Panc1 (cell line): Measurements from ENCODE around the gene PTAFR. TPM values are rescaled to one million over a fixed set of nuclear protein-coding genes. Genes with fewer than 3 reads are reported as not detected.

Source experiments
- ATAC-seq: fragments of 200-7000 bp; cut with Tn5 transposase; 2 replicates; pipeline ENCODE4 v1.9.1; 2020; ENCODE audit warnings: mild to moderate bottlenecking, moderate library complexity
- BruUV-seq: library from RNA; stranded (reverse); fragments of 400-500 nt; replicated peaks from 2 replicates; lab custom pipeline; 2021; lab: Mats Ljungman, UMichigan
- CTCF ChIA-PET: fragments of 300-600 bp; sonication (Branson Sonifier 250); formaldehyde crosslinking; loops from one replicate; lab custom pipeline; 2022; ENCODE audit warnings: antibody characterized with exemption; lab: Charles Lee
- POLR2A ChIA-PET: fragments of 300-600 bp; sonication (Branson Sonifier 250); formaldehyde crosslinking; loops from one replicate; lab custom pipeline; 2022; ENCODE audit warnings: antibody characterized with exemption; lab: Charles Lee
- DNase-seq: peaks from one replicate; pipeline ENCODE4 v3.0.0-alpha.2; 2010; ENCODE audit warnings: low read depth, low spot score
- H3K27ac ChIP-seq: 2 replicates; pipeline ENCODE4 v1.5.1; 2011; ENCODE audit warnings: mild to moderate bottlenecking, low read length, inconsistent platforms
- H3K27me3 ChIP-seq: fragments of 200-500 bp; sonication (Bioruptor generic); 2 replicates; pipeline ENCODE4 v1.6.0; 2014; ENCODE audit warnings: low read length, inconsistent platforms; ENCODE audit not compliant: control insufficient read depth, insufficient read depth
- H3K36me3 ChIP-seq: fragments of 200-500 bp; sonication (Bioruptor generic); 2 replicates; pipeline ENCODE4 v1.5.1; 2014; ENCODE audit warnings: inconsistent platforms, mild to moderate bottlenecking, low read length, moderate library complexity; ENCODE audit not compliant: control insufficient read depth, insufficient read depth
- H3K4me1 ChIP-seq: 2 replicates; pipeline ENCODE4 v1.5.1; 2011; ENCODE audit warnings: inconsistent platforms, mild to moderate bottlenecking, low read length, moderate library complexity; ENCODE audit not compliant: control insufficient read depth, insufficient read depth
- H3K4me3 ChIP-seq, 2 experiments: 2 replicates each; pipeline ENCODE4 v1.5.1; 2011 to 2012; ENCODE audit warnings: low read depth in 2 of 2, low read length in 2 of 2, mild to moderate bottlenecking in 2 of 2, inconsistent platforms in 1 of 2, moderate library complexity in 1 of 2
- H3K9me3 ChIP-seq: fragments of 200-500 bp; sonication (Bioruptor generic); 2 replicates; pipeline ENCODE4 v1.5.1; 2014; ENCODE audit warnings: low read depth, mild to moderate bottlenecking, inconsistent platforms, low read length, moderate library complexity; ENCODE audit not compliant: control insufficient read depth, insufficient read depth
- POLR2AphosphoS5 ChIP-seq: IDR thresholded peaks from 2 replicates; pipeline ENCODE4 v1.6.1; 2012; ENCODE audit warnings: mild to moderate bottlenecking, low read depth, low read length, moderate library complexity
- SIN3A ChIP-seq: IDR thresholded peaks from 2 replicates; pipeline ENCODE4 v1.6.1; 2012; ENCODE audit warnings: low read depth, mild to moderate bottlenecking, low read length, moderate library complexity, borderline replicate concordance; ENCODE audit not compliant: insufficient read depth
- TCF7L2 ChIP-seq: IDR thresholded peaks from 2 replicates; pipeline ENCODE4 v1.6.1; 2011; ENCODE audit warnings: mild to moderate bottlenecking, low read depth, low read length, inconsistent platforms
- in situ Hi-C: cut with HindIII; loops from 2 replicates; pipeline ENCODE4 v1.10.0; 2016; ENCODE audit warnings: low sequenced_read_pairs, low pct_unique_long_range_greater_than_20kb
- intact Hi-C: fragments of 100-400 bp; cut with micrococcal nuclease; formaldehyde crosslinking; loops from one replicate; pipeline ENCODE4 v1.10.0; 2022; ENCODE audit not compliant: unreplicated experiment
- total RNA-seq: library from RNA; stranded (reverse); gene quantifications from one replicate; pipeline ENCODE4 v1.2.1, GENCODE V29; 2021; ENCODE audit not compliant: unreplicated experiment
- TF ChIP-seq, protein P1 (sequence below): fragments of 450-650 bp; IDR thresholded peaks from 2 replicates; pipeline ENCODE4 v1.5.1; 2017; ENCODE audit warnings: mild to moderate bottlenecking
- TF ChIP-seq, protein P2 (sequence below), 2 experiments: IDR thresholded peaks; 2 replicates each; pipeline ENCODE4 v1.6.1; 2011 to 2012; ENCODE audit warnings: low read depth in 2 of 2, control low read depth in 1 of 2, low read length in 1 of 2, mild to moderate bottlenecking in 1 of 2, moderate library complexity in 1 of 2; ENCODE audit not compliant: insufficient read depth in 1 of 2

Gene PTAFR
- total RNA-seq, 1 experiment from 2014 or later, result 0.13 TPM

DNA sequence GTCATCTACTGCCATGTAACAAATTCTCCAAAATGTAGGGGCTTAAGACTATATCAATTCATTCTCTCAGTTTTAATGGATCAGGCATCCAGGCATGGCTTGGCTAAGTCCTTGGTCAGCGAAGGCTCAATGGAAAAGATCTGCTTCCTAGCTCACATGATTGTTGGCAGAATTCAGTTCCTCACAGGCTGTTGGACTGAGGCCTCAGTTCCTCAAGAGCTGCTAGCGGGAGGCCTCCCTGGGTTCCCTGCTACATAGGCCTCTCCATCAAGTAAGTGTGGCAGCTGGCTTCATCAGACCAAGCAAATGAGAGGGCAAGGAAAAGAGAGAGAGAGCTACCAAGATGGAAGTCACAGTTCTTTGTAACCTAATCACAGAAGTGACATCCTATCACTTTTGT lies 68.5 kb downstream of the PTAFR start:
- ATAC-seq, result no peak
- Histone ChIP-seq H3K36me3 (no peaks in the 10 kb centered on the region), H3K4me1 (no peaks in the 10 kb centered on the region), H3K9me3 (no peaks in the 10 kb centered on the region), H3K27me3 (no peaks in the 10 kb centered on the region), H3K4me3 (no peak overlapping the region), H3K27ac (no peak overlapping the region)
- BruUV-seq, result no TSS peak
- ChIA-PET POLR2A (no interaction called here), CTCF (no interaction called here)
- DNase-seq, result no peak
- intact Hi-C loops, result no loop called here
- no peak for TF ChIP-seq TCF7L2
- no peak for TF ChIP-seq SIN3A
- TF ChIP-seq, protein P1, sequence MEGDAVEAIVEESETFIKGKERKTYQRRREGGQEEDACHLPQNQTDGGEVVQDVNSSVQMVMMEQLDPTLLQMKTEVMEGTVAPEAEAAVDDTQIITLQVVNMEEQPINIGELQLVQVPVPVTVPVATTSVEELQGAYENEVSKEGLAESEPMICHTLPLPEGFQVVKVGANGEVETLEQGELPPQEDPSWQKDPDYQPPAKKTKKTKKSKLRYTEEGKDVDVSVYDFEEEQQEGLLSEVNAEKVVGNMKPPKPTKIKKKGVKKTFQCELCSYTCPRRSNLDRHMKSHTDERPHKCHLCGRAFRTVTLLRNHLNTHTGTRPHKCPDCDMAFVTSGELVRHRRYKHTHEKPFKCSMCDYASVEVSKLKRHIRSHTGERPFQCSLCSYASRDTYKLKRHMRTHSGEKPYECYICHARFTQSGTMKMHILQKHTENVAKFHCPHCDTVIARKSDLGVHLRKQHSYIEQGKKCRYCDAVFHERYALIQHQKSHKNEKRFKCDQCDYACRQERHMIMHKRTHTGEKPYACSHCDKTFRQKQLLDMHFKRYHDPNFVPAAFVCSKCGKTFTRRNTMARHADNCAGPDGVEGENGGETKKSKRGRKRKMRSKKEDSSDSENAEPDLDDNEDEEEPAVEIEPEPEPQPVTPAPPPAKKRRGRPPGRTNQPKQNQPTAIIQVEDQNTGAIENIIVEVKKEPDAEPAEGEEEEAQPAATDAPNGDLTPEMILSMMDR, result no peak
- TF ChIP-seq, protein P2, sequence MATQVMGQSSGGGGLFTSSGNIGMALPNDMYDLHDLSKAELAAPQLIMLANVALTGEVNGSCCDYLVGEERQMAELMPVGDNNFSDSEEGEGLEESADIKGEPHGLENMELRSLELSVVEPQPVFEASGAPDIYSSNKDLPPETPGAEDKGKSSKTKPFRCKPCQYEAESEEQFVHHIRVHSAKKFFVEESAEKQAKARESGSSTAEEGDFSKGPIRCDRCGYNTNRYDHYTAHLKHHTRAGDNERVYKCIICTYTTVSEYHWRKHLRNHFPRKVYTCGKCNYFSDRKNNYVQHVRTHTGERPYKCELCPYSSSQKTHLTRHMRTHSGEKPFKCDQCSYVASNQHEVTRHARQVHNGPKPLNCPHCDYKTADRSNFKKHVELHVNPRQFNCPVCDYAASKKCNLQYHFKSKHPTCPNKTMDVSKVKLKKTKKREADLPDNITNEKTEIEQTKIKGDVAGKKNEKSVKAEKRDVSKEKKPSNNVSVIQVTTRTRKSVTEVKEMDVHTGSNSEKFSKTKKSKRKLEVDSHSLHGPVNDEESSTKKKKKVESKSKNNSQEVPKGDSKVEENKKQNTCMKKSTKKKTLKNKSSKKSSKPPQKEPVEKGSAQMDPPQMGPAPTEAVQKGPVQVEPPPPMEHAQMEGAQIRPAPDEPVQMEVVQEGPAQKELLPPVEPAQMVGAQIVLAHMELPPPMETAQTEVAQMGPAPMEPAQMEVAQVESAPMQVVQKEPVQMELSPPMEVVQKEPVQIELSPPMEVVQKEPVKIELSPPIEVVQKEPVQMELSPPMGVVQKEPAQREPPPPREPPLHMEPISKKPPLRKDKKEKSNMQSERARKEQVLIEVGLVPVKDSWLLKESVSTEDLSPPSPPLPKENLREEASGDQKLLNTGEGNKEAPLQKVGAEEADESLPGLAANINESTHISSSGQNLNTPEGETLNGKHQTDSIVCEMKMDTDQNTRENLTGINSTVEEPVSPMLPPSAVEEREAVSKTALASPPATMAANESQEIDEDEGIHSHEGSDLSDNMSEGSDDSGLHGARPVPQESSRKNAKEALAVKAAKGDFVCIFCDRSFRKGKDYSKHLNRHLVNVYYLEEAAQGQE (IDR thresholded peaks at IDR 0.05; ENCODE audit: insufficient read depth in 1 of 2, low read depth in 2 of 2, low read length in 1 of 2), result no peak
- no peak for TF ChIP-seq POLR2AphosphoS5
- in situ Hi-C loops, result no loop called here

DNA sequence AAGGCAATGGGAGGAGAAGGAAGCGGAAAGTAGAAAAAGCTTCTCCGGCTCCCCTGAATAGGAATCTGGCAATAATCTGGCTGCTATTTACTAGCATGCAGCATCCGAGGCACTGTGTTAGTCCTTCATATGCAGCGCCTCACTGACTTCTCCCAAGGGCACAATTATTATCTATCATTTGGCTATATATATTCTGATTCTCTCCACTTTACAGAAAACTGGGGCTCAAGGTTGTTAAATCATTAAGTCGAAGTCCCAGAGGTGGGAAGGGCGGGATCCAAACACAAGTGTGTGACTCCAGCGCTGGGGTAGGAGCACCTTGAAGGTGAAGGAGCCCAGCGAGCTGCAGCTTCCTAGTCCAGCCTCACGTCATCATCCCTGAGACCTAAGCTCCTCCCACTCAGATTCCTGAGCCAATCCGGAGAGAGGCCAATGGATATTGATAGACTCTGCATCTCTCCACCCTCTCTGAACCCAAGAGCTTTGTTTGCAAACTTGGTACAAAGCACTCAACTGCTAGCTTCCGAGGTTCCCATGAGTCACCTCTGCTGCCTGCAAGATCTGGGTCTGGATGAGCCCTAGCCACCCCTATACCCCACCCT lies 71.5 kb downstream of the PTAFR start:
- Histone ChIP-seq H3K27me3 (no peaks in the 10 kb centered on the region), H3K9me3 (no peaks in the 10 kb centered on the region), H3K4me3 (no peak overlapping the region), H3K4me1 (no peaks in the 10 kb centered on the region), H3K27ac (no peak overlapping the region), H3K36me3 (no peaks in the 10 kb centered on the region)
- ChIA-PET POLR2A (no interaction called here), CTCF (interaction anchor here (0.5 kb wide), 1 partner anchor 111 kb away, joined by 5 read pairs; no protein-coding TSS in a partner anchor)
- intact Hi-C loops, result no loop called here
- in situ Hi-C loops, result no loop called here
- DNase-seq (no peak), ATAC-seq (peak; percentile 62)
- no TSS peak for BruUV-seq
- TF ChIP-seq, protein P2 (IDR thresholded peaks at IDR 0.05; ENCODE audit: insufficient read depth in 1 of 2, low read depth in 2 of 2, low read length in 1 of 2), result no peak
- TF ChIP-seq POLR2AphosphoS5 (no peak), TCF7L2 (no peak), SIN3A (no peak)
- TF ChIP-seq, protein P1, result no peak
